GM20000 (cell line): ENCODE results near the gene PDE6A.

ENCODE experiments used
- DNase-seq: peaks from one replicate; pipeline ENCODE4 v3.0.0; 2012; ENCODE audit warnings: low spot score
- TF ChIP-seq, protein P1 (sequence below): IDR thresholded peaks from 2 replicates; pipeline ENCODE4 v1.5.1; 2012; ENCODE audit warnings: mild to moderate bottlenecking, control low read depth; ENCODE audit errors: extremely low read depth, missing control alignments

The PDE6A gene

GRCh38 chr5:149831492-149831891, 113.1 kb downstream of the PDE6A start:
- DNase-seq: peak; percentile 81
- TF ChIP-seq, protein P1, sequence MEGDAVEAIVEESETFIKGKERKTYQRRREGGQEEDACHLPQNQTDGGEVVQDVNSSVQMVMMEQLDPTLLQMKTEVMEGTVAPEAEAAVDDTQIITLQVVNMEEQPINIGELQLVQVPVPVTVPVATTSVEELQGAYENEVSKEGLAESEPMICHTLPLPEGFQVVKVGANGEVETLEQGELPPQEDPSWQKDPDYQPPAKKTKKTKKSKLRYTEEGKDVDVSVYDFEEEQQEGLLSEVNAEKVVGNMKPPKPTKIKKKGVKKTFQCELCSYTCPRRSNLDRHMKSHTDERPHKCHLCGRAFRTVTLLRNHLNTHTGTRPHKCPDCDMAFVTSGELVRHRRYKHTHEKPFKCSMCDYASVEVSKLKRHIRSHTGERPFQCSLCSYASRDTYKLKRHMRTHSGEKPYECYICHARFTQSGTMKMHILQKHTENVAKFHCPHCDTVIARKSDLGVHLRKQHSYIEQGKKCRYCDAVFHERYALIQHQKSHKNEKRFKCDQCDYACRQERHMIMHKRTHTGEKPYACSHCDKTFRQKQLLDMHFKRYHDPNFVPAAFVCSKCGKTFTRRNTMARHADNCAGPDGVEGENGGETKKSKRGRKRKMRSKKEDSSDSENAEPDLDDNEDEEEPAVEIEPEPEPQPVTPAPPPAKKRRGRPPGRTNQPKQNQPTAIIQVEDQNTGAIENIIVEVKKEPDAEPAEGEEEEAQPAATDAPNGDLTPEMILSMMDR: no peak

DNA sequence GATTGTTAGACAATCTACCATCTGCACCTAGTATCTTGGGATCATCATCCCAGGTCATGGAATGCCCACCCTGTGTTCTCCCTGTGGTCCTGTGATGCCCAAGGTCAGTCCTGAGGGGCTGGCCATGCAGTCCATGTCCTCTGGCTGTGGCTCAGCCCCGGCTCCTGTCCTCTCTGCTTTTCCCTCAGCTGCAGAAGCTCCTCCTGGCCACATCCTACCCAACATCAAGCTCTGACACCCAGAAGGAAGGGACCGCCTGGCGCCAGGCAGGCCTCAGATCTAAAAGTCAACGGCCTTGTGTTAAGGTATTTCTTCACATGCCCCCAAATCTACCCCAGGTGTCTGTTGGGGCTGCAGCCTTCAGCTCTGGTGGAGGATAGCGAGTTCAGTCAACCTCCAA, 114.0 kb downstream of the PDE6A start:
- TF ChIP-seq, protein P1: no peak
- no peak for DNase-seq

- TF ChIP-seq, protein P1: no peak
- peak; percentile 27 for DNase-seq
Observed at GRCh38 chr5:149829954-149830353, 114.6 kb downstream of the PDE6A start.

DNA sequence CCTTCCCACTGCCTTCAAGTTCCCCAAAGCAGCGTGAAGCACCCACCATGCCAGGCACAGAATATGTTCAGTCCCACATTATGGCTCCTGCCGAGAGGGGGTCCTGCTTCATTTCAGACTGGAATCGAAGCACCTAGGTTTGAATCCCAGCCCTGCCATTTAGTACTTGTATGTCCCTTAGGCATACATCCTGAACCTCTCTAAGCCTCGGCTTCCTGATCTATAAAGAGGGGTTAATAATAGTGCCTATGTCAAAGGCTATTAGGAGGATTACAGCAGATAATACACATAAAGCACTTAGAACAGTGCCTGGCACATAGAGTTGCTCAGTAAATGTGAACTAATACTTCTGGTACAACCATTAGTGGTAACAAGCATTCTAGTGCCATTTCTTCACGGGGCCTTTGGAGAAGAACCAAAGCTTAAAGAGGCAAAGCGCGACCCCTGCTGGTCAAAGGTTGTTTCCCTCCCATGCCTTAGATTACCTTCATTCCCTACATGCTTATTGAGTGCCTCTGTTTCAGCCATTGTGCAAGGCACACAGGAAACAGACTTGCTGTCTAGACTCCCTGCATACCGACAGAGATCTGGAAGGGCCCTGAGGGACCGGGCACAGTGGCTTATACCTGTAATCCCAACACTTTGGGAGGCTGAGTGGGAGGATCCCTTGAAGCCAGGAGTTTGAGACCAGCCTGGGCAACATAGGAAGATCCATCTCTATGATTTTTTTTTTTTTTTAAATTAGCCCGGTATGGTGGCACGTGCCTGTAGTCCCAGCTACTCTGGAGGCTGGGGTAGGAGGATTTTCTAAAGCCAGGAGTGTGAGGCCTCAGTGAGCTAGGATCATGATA, 116.2 kb downstream of the PDE6A start:
- TF ChIP-seq, protein P1: peak; percentile 59
- peak; percentile 83 for DNase-seq

GRCh38 chr5:149827546-149827945, 117.0 kb downstream of the PDE6A start:
- DNase-seq: no peak
- TF ChIP-seq, protein P1: no peak

GRCh38 chr5:149827086-149827485, 117.5 kb downstream of the PDE6A start:
- TF ChIP-seq, protein P1: no peak
- DNase-seq: no peak

- DNase-seq: no peak
- TF ChIP-seq, protein P1: no peak
Observed at GRCh38 chr5:149826574-149826973, 118.0 kb downstream of the PDE6A start.
